GM18526 (cell line): Measurements from ENCODE around the gene JUND.

Experiments
- POLR2A ChIP-seq: IDR thresholded peaks from 3 replicates; pipeline ENCODE4 v1.6.1; 2011; ENCODE audit not compliant: insufficient read length; ENCODE audit errors: extremely low read depth

Gene JUND

GRCh38 chr19:18251587-18252369 lies 29.6 kb downstream of the JUND start:
- TF ChIP-seq POLR2A = no peak

DNA sequence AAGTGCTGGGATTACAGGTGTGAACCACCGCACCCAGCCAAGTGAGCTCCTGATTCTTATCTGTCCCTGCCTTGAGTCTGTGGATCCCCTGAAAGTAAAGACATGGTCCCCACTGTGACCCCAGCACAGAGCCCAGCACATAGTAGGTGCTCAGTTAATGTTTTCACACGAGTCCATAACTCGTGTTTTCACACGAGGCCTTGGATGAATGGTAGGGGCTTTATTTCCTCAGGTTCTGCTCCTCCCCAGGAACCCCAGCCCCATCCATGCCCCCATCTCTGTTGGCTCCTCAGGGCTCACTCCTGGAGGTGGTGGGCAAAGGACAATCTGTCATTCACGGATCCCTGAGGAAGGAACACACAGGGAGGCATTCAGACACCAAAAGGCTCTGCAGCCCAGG lies 31.6 kb downstream of the JUND start:
- TF ChIP-seq POLR2A = no peak

DNA sequence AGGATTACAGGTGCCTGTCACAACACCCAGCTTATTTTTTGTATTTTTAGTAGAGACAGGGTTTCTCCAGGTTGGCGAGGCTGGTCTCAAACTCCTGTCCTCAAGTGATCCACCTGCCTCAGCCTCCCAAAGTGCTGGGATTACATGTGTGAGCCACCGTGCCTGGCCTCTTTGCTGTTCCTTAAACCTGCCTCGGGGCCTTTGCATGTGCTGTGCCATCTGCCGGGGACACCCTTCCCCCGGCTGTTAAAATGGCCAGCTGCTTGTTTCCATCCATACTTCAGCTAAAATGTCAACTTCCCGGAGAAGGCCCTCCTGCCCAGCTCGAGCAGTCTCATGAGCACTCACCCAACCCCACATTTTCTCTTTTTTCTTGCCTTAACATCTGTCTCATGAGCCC lies 36.1 kb downstream of the JUND start:
- no peak for TF ChIP-seq POLR2A

DNA sequence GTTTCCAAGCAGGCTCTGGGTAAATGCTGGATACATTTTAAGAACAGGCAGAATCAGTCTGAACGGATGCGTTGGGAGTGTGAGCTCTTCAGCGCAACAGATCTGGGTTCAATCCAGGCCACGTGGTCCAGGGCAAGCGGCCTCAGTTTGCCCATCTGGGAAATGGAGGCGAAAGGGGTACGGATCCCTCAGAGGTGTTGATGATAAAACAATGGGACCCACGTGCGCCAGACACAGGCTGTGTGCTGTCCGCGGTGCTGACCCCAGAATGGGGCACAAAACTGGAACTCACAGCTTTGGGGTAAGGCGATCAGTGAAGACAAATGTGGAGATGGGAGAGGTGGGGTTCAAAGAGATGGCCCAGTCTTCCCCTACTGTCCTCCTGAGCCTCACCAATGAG lies 42.1 kb downstream of the JUND start:
- no peak for TF ChIP-seq POLR2A

DNA sequence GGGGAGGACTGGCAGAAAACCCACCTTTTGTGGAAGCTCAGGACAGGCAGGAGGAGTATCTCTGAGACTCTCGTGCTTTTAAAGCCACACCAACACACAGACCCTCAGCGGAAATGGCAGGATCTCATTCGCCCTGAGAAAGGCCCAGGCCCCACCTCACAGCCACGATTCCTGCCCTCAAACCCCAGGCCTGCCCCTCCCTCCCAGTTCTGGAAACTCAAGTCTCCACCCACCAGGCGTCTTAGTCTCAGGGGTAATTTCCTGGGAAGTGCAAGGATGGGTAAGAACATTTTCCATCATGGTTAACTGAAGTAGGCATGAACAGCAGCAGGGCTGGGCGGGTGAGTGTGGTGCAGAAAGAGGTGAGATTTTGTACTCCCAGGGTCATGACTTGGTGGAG lies 47.2 kb downstream of the JUND start:
- TF ChIP-seq POLR2A = no peak

DNA sequence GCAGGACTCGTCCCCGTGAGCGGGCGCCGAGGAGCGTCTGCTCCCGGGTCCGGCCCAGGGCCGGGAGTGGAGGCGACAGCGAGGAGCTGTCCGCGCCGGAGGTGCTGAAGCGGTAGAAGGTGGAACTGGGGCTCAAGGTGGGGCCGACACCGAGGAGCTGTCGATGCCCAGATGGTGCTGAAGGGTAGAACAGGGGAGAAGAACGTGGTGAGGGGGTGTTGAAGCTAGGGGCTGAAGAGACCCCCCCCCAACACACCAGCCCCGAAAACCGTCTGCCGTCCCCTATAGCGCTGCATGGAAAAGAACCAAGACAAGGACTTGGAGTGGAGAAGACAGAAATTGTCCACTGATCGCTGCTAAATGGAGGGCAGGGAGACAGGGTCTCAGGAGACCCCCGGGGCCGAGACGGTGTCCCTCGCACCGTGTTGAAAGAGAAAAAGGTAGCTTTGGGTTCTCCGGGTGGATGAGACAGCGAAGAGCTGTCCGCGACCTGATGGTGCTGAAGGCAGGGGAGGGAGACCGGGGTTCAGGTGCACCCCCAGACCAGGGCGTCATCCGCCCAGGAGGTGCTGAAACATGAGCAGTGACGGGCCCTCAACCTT lies 48.1 kb downstream of the JUND start:
- no peak for TF ChIP-seq POLR2A

DNA sequence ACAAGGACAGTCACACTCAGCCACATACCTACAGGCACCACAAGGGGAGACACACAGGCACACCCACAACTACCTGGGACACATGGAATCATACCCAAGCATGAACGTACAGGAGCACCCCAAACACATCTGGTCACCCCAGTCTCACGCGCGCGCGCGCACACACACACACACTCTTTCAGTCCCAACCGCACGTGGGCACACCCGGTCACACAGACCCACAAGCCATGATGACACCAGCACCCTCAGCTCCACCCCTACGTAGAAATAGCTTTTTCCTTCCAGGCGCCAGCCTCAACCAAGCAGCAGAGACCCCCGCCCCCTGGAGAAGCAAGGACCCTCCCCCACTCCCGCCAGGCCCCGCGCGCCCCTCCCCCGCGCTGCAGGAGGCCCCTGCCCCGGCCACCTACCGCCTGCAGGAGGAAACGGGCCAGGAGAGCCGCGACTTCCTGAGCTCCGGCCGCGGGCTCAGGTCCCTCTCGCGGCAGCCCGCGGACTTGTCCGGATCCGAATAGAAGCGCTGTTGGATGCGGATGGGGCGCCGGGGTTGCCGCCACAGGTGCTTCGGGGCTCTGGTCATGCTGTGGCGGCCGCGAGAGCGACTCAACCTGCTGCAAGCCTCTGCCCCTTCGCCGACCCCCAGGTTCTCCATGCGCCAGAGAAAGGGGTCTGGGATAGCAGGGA lies 48.7 kb downstream of the JUND start:
- TF ChIP-seq POLR2A = no peak

GRCh38 chr19:18231775-18232174 lies 49.6 kb downstream of the JUND start:
- no peak for TF ChIP-seq POLR2A

DNA sequence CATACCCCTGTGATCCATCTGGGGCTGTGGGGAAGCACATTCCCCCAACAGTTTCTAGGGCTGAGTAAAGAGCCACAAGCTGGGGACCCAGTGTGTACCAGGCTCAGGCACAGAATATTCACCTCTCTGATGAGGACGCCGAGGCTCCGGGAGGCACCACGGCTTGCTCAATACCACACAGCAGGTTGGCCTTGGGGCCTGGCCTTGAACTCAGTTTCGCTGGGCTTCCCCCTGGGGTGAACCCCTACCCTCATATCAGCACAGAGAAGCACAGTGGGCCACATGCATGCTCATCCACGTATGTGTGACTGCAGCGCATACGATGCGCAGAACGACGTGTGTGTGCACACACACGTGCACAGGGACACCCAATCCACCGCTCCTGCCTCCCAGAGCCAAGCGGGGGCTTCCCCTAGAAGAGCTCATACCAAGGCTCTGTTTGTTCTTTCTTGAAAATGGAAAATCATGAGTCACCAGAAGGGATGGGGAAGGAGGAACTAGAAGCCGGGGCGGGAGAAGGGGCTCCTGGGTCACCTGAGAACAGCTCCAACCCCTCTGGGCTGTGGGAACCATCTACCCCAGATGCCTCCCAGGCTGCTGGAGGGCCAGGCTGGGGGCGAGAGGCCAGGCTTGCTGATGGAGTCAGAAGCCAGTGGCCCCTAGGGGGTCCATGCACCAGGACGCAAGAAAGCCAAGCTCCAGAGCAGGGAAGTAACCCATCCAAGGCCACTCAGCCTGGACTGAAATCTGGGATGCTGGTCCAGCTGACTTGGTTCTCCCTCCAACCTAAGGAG lies 50.3 kb downstream of the JUND start:
- no peak for TF ChIP-seq POLR2A

- TF ChIP-seq POLR2A = no peak
Measured at GRCh38 chr19:18229915-18230314, 51.5 kb downstream of the JUND start.
